D721Med (cell line): ENCODE data around the gene TTC28.

Experiments
- DNase-seq: peaks from one replicate; pipeline ENCODE4 v3.0.0; 2011; ENCODE audit warnings: low spot score; ENCODE audit not compliant: insufficient read length
- FAIRE-seq: peaks from 2 replicates; lab custom pipeline; 2011; peaks lifted over from hg19 to GRCh38; lab: Jason Lieb, UNC
- CTCF ChIP-seq: IDR thresholded peaks from 2 replicates; pipeline ENCODE4 v1.5.1; 2012; ENCODE audit warnings: mild to moderate bottlenecking, control low read depth; ENCODE audit not compliant: insufficient read depth; ENCODE audit errors: missing control alignments

TTC28 gene

DNA sequence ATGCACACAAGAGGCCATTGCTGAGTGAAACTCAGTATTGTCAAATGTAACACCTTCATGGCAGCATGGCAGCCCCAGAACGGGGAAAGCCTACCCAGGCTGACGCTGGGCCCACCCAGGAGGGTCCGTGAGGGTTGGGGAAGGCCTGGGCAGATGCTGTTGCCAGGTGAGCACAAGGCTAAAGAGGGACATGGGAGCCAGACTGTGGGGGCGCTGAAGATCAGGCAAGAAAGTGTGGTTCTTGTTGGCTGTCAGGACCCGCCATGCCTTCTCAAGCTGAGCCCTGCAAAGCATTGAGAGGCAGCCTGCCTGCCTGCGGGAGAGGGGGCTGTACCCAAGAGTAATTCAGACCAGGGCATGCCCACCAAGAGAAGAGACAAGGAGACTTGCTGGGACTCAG is 675.6 kb downstream of the TTC28 start:
- FAIRE-seq (no peak), DNase-seq (no peak)
- TF ChIP-seq CTCF: no peak

DNA sequence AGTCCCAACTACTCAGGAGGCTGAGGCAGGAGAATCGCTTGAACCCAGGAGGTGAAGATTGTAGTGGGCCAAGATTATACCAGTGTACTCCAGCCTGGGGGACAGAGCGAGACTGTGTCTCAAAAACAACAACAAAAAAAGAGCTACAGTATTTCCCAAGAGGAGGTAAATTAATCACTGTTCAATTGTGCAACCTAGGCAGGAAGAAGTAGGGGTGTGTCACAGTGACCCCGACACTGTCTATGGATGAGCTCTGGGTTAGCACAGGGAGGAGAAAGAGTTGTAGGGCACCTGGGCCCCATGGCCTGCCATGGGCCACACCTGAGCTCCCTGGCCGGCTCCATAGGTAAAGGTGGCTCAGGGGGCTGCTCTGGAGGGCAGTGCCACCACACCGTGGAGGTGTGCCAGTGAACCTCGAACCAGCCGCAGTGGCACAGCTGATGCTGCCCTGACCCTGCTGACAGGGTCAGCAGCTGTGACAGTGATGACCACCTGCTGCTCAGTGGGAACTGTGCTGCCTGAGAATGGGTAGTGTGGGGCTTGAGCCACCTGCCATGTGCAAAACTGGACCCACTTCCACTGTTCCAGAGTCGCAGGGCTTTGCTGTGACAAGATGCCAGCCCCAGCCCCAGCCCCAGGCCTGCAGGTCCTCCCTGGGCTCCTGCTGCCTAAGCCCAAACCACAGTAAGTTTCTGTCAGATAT is 676.6 kb downstream of the TTC28 start:
- FAIRE-seq (no peak), DNase-seq (no peak)
- no peak for TF ChIP-seq CTCF

DNA sequence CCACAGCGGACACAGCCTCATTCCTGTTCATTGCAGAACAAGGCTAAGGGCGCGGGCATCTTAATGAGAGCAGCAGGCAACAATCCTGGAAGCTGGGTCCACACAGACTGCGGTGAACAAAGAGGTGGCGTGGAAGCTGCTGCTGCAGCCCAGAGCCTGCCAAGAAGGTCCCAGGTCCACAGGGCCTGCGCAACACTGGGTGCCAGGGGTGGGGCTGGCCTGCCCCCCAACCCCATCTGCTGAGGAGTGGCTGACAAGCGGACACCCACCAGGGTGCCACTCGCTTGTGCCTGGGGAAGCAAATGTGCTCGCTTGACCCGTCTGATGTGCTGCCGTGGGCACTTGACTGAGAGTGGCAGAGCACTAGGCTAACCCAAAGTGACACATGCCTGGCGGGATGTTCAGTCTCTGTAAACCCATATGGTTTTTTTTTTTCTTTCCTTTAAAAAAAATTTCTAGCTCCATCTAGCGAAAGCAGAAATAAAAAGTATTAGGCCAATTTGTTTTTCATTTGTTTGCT is 677.4 kb downstream of the TTC28 start:
- TF ChIP-seq CTCF: no peak
- no peak for FAIRE-seq
- DNase-seq: no peak

GRCh38 chr22:28001171-28001835 is 678.3 kb downstream of the TTC28 start:
- FAIRE-seq (no peak), DNase-seq (no peak)
- TF ChIP-seq CTCF: no peak

- TF ChIP-seq CTCF: no peak
- no peak for FAIRE-seq
- no peak for DNase-seq
Observed at GRCh38 chr22:28000361-28000760, 679.3 kb downstream of the TTC28 start.

DNA sequence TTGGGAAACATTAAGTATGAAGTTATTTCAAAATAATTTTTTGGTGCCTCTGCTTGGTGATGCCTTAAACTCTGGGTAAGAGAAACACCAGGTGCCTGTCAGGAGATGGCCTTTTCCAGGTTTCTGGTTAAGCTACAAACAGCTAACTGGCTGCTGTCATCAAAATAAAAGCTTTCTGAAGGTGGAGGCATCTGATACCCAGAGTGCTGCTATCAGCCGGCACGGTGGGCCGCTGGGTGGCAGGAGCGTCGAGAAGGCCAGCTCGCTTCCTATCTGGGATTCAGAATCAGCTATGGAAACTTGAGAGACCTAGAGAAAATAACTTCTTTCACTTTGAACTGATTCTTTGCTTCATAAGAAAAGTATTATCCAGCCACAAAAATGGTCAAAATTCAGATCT is 679.8 kb downstream of the TTC28 start:
- DNase-seq (no peak), FAIRE-seq (no peak)
- no peak for TF ChIP-seq CTCF
